ENCODE results near the gene ELF3. TPM values are rescaled to one million over a fixed set of nuclear protein-coding genes. Genes with fewer than 3 reads are reported as not detected.

Gene ELF3
- total and polyA plus RNA-seq, 2 of the 13 experiments (the other 11 are each of a cell fraction or from before 2014, with no cell fraction given) = 11.5 to 55.1 TPM

GRCh38 chr1:201982623-201983379 lies 27.6 kb upstream of the ELF3 start, which contains the start of gene RNPEP (continued):
- TF ChIP-seq CC2D1A (CRISPR knock-in tag; IDR thresholded peaks at IDR 0.05) = no peak
- TF ChIP-seq ZNF800 (CRISPR knock-in tag; IDR thresholded peaks at IDR 0.05) = peak; percentile 76
- no peak for TF ChIP-seq IKZF1 (IDR thresholded peaks at IDR 0.05)
- no peak for TF ChIP-seq TRAFD1 (CRISPR knock-in tag; IDR thresholded peaks at IDR 0.05; ENCODE audit: borderline replicate concordance)
- no peak for TF ChIP-seq REXO4 (CRISPR knock-in tag; IDR thresholded peaks at IDR 0.05; ENCODE audit: borderline replicate concordance)
- TF ChIP-seq SP4 (CRISPR knock-in tag; IDR thresholded peaks at IDR 0.05) = 0 out of 2 replicates have a peak, but pooled peaks have one; percentile 44
- TF ChIP-seq MED8 (CRISPR knock-in tag; IDR thresholded peaks at IDR 0.05; ENCODE audit: insufficient replicate concordance) = no peak
- TF ChIP-seq ZMYM3 (CRISPR knock-in tag; IDR thresholded peaks at IDR 0.05) = peak; percentile 51; the same call in 1 of the 2 replicates
- no peak for TF ChIP-seq MXD3 (CRISPR knock-in tag; IDR thresholded peaks at IDR 0.05)
- TF ChIP-seq HOMEZ (CRISPR knock-in tag; IDR thresholded peaks at IDR 0.05; ENCODE audit: low read depth) = no peak
- TF ChIP-seq ZNF75D (CRISPR knock-in tag; IDR thresholded peaks at IDR 0.05; ENCODE audit: borderline replicate concordance) = no peak
- TF ChIP-seq ZNF260 (CRISPR knock-in tag; IDR thresholded peaks at IDR 0.05; ENCODE audit: borderline replicate concordance, low read depth) = 0 out of 2 replicates have a peak, but pooled peaks have one; percentile 71
- no peak for TF ChIP-seq HNF4G (IDR thresholded peaks at IDR 0.05; ENCODE audit: borderline replicate concordance, low read depth, low read length)
- 0 out of 2 replicates have a peak, but pooled peaks have one; percentile 29 for TF ChIP-seq HNF4G (CRISPR knock-in tag; IDR thresholded peaks at IDR 0.05; ENCODE audit: borderline replicate concordance, low read depth)
- no peak for TF ChIP-seq RBM22 (optimal IDR thresholded peaks at IDR 0.05; ENCODE audit: low read length)
- no peak for TF ChIP-seq CENPX (CRISPR knock-in tag; IDR thresholded peaks at IDR 0.05)
- TF ChIP-seq MTERF4 (CRISPR knock-in tag; IDR thresholded peaks at IDR 0.05) = peak; percentile 93
- 0 out of 2 replicates have a peak, but pooled peaks have one; percentile 57 for TF ChIP-seq ZNF446 (CRISPR knock-in tag; IDR thresholded peaks at IDR 0.05)
- no peak for TF ChIP-seq HDAC6 (IDR thresholded peaks at IDR 0.05; ENCODE audit: low read depth, low read length)
- peak; percentile 62 for TF ChIP-seq XRCC5 (optimal IDR thresholded peaks at IDR 0.05; ENCODE audit: low read length)
- no peak for TF ChIP-seq ADNP (CRISPR knock-in tag; IDR thresholded peaks at IDR 0.05)
- no peak for TF ChIP-seq BRCA1 (CRISPR knock-in tag; IDR thresholded peaks at IDR 0.05)
